OCI-LY1 (cell line): ENCODE results near the gene TBC1D20.

ENCODE experiments used
- H2AFZ ChIP-seq: fragments of 200-600 bp; sonication (generic), shearing (Covaris generic); 2 replicates; pipeline ENCODE4 v1.6.0; 2014; ENCODE audit warnings: antibody characterized with exemption, mild to moderate bottlenecking, low read length
- H3F3A ChIP-seq: fragments of 200-600 bp; sonication (generic), shearing (Covaris generic); 2 replicates; pipeline ENCODE4 v1.6.0; 2014; ENCODE audit warnings: mild to moderate bottlenecking, antibody characterized with exemption, low read length, moderate library complexity; ENCODE audit not compliant: insufficient read depth
- H3K27ac ChIP-seq: fragments of 200-600 bp; sonication (generic); 2 replicates; pipeline ENCODE4 v1.5.1; 2014; ENCODE audit warnings: low read length, mixed run types, mild to moderate bottlenecking, low read depth; ENCODE audit not compliant: poor library complexity, severe bottlenecking
- H3K27me3 ChIP-seq: fragments of 200-600 bp; sonication (generic); 2 replicates; pipeline ENCODE4 v1.6.0; 2014; ENCODE audit warnings: antibody characterized with exemption, mild to moderate bottlenecking, low read length, moderate library complexity; ENCODE audit not compliant: insufficient read depth
- H3K36me3 ChIP-seq: fragments of 200-600 bp; sonication (generic); 2 replicates; pipeline ENCODE4 v1.6.1; 2014; ENCODE audit warnings: mild to moderate bottlenecking, antibody characterized with exemption, low read length, moderate library complexity, mixed read lengths; ENCODE audit not compliant: insufficient read depth
- H3K4me1 ChIP-seq: fragments of 200-600 bp; sonication (generic); 2 replicates; pipeline ENCODE4 v1.5.1; 2014; ENCODE audit warnings: mild to moderate bottlenecking, low read length, moderate library complexity; ENCODE audit not compliant: insufficient read depth, severe bottlenecking
- H3K4me2 ChIP-seq: fragments of 200-600 bp; sonication (generic), shearing (Covaris generic); 2 replicates; pipeline ENCODE4 v1.6.1; 2014; ENCODE audit warnings: low read length
- H3K4me3 ChIP-seq: fragments of 200-600 bp; sonication (generic); 2 replicates; pipeline ENCODE4 v1.5.1; 2014; ENCODE audit warnings: low read length, low read depth, mild to moderate bottlenecking, mixed read lengths; ENCODE audit not compliant: poor library complexity, severe bottlenecking
- H3K79me2 ChIP-seq: fragments of 200-600 bp; shearing (Covaris generic); 2 replicates; pipeline ENCODE4 v1.6.1; 2016; ENCODE audit warnings: mixed run types, low read length, mixed read lengths; ENCODE audit not compliant: insufficient read depth
- H3K9ac ChIP-seq: fragments of 200-600 bp; sonication (generic), shearing (Covaris generic); 2 replicates; pipeline ENCODE4 v1.6.1; 2014; ENCODE audit warnings: mild to moderate bottlenecking, low read length, mixed read lengths
- H3K9me2 ChIP-seq: fragments of 200-600 bp; sonication (generic), shearing (Covaris generic); 2 replicates; pipeline ENCODE4 v1.6.1; 2014; ENCODE audit warnings: low read depth, mild to moderate bottlenecking, low read length, mixed read lengths
- H3K9me3 ChIP-seq: fragments of 200-600 bp; shearing (Covaris generic); 2 replicates; pipeline ENCODE4 v1.6.1; 2014; ENCODE audit warnings: low read length, mixed read lengths
- H4K20me1 ChIP-seq: fragments of 200-600 bp; sonication (generic), shearing (Covaris generic); 2 replicates; pipeline ENCODE4 v1.6.0; 2016; ENCODE audit warnings: mild to moderate bottlenecking, low read length; ENCODE audit not compliant: insufficient read depth
- CTCF ChIP-seq: fragments of 200-600 bp; sonication (generic), shearing (Covaris generic); IDR thresholded peaks from 2 replicates; pipeline ENCODE4 v1.5.1; 2017; ENCODE audit warnings: mild to moderate bottlenecking, antibody characterized with exemption, low read length, moderate library complexity, mixed read lengths
- EZH2 ChIP-seq: fragments of 200-600 bp; sonication (generic), shearing (Covaris generic); IDR thresholded peaks from 2 replicates; pipeline ENCODE4 v1.8.0; 2017; ENCODE audit warnings: borderline replicate concordance, mixed run types, mild to moderate bottlenecking, antibody characterized with exemption, low read length, moderate library complexity, mixed read lengths

The TBC1D20 gene

DNA sequence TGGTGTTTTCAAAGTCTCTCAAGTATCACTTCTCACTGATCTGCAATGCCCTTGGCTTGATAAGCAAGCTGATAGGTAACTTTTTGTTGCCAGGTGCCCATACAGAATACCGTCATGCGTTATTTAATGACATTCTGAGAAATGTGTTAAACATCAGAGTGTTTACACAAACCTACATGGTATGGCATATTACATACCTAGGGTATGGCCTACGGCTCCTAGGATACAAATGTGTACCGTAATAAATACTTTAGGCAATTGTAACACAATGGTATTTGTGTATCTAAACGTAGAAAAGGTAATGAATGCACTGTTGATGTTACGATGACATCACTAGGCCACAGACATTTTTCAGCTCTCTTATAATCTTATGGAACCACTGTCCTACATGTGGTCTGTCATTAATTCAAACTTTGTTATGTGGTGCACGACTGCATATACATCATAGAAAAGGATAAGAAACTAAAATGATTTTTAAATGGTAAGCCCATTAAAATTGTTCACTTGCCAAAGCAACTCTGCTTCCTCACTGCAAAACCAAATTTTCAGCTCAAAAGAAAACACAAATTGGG lies 45.5 kb upstream of the TBC1D20 start:
- Histone ChIP-seq H2AFZ (no peak overlapping the region), H3K27me3 (no peaks in the 10 kb centered on the region), H3K4me3 (no peak overlapping the region), H3K4me2 (no peak overlapping the region), H3F3A (no peaks in the 10 kb centered on the region), H3K9ac (no peak overlapping the region), H3K79me2 (peaks cover 24% of the 10 kb centered on the region), H3K27ac (no peak overlapping the region), H3K36me3 (peaks cover 58% of the 10 kb centered on the region), H3K9me2 (no peaks in the 10 kb centered on the region), H4K20me1 (peaks cover 2% of the 10 kb centered on the region; the same call in 1 of the 2 replicates), H3K4me1 (peaks cover 25% of the 10 kb centered on the region), H3K9me3 (no peaks in the 10 kb centered on the region)
- TF ChIP-seq CTCF (no peak), EZH2 (no peak)

DNA sequence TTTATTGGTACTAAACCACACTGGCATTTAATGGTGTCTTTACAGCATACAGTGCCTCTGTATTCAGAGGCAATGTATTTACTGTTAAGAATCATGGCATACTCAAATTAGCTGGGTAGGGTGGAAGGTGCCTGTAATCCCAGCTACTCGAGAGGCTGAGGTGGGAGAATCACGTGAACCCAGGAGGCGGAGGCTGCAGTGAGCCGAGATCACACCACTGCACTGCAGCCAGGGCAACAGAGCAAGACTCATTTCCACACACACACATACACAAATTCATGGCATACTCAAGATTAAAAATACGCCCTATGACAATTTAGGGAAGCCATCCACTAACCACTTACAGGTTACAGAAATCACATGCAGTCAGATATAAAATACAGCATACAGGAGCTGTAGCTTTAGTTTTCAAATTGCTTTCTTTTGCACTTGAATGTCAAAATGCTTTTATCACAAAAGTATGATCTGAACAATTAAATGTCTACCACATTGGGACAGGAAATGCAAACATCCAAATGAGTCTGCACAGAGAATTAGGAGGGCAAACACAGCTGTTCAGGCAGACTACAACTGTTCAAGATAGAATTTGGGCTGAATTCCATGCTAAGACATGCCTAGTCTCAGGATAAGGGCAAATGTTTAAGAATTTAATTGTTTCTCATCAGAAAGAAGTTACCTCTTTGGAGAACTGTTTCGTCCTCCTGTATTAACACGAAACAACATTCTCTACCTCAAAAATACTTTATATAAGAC lies 44.8 kb upstream of the TBC1D20 start:
- H4K20me1 ChIP-seq, result peaks cover 2% of the 10 kb centered on the region; the same call in 1 of the 2 replicates
- peaks cover 17% of the 10 kb centered on the region for H3K79me2 ChIP-seq

GRCh38 chr20:504632-505075 lies 42.3 kb upstream of the TBC1D20 start:
- H3F3A ChIP-seq, result no peaks in the 10 kb centered on the region
- H3K36me3 ChIP-seq, result peaks cover 89% of the 10 kb centered on the region
- H4K20me1 ChIP-seq, result no peaks in the 10 kb centered on the region; the same call in 1 of the 2 replicates
- no peak overlapping the region for H3K27ac ChIP-seq
- no peak overlapping the region for H3K4me3 ChIP-seq
- no peaks in the 10 kb centered on the region for H3K9me3 ChIP-seq
- TF ChIP-seq CTCF (no peak), EZH2 (no peak)
- H3K27me3 ChIP-seq, result no peaks in the 10 kb centered on the region
- peaks cover 1% of the 10 kb centered on the region; the same call in 1 of the 2 replicates for H3K79me2 ChIP-seq
- no peaks in the 10 kb centered on the region for H3K4me1 ChIP-seq
- H3K9ac ChIP-seq, result no peak overlapping the region
- H2AFZ ChIP-seq, result no peak overlapping the region
- no peak overlapping the region for H3K4me2 ChIP-seq
- no peaks in the 10 kb centered on the region for H3K9me2 ChIP-seq

More for the DNA sequence above, 44.8 kb upstream of the TBC1D20 start:
- TF ChIP-seq CTCF (no peak), EZH2 (no peak)
- no peak overlapping the region for H2AFZ ChIP-seq
- H3K9me2 ChIP-seq, result no peaks in the 10 kb centered on the region
- H3K9me3 ChIP-seq, result no peaks in the 10 kb centered on the region
- H3K9ac ChIP-seq, result no peak overlapping the region
- no peak overlapping the region for H3K4me2 ChIP-seq
- H3F3A ChIP-seq, result no peaks in the 10 kb centered on the region
- H3K36me3 ChIP-seq, result peaks cover 65% of the 10 kb centered on the region
- H3K27ac ChIP-seq, result no peak overlapping the region
- H3K4me1 ChIP-seq, result peaks cover 22% of the 10 kb centered on the region
- no peaks in the 10 kb centered on the region for H3K27me3 ChIP-seq
- H3K4me3 ChIP-seq, result no peak overlapping the region
